CD14-positive monocyte (primary cell): ENCODE results near the gene CPT1C. TPM values are rescaled to one million over a fixed set of nuclear protein-coding genes. Genes with fewer than 3 reads are reported as not detected.

Experiments
- DNase-seq, 3 donors: peaks; one replicate each; pipeline ENCODE4 v3.0.0-alpha.2; 2011 to 2022
- H2AFZ ChIP-seq: 2 replicates; pipeline ENCODE4 v1.6.0; 2012; ENCODE audit warnings: mild to moderate bottlenecking, low read depth, low read length, inconsistent platforms; ENCODE audit not compliant: insufficient read depth, poor library complexity, severe bottlenecking
- H3K27ac ChIP-seq, 2 donors: 1 replicate in 1 of 2; 2 replicates in 1 of 2; pipeline ENCODE4 v1.5.1; 2012 to 2013; ENCODE audit warnings: low read length in 2 of 2, control low read depth in 1 of 2, inconsistent platforms in 1 of 2, low read depth in 1 of 2, mild to moderate bottlenecking in 1 of 2
- H3K27me3 ChIP-seq, 2 donors: one replicate each; pipeline versions ENCODE4 v1.6.0 to v1.6.1; 2011 to 2013; ENCODE audit warnings: low read length in 2 of 2; ENCODE audit not compliant: control insufficient read depth in 2 of 2, insufficient read depth in 2 of 2
- H3K36me3 ChIP-seq, 2 donors: replicated peaks in 1 of 2; 1 replicate in 1 of 2; 2 replicates in 1 of 2; pipeline versions ENCODE4 v1.5.1 to v1.6.1; 2012 to 2013; ENCODE audit warnings: low read length in 2 of 2, control low read depth in 1 of 2, inconsistent platforms in 1 of 2, mild to moderate bottlenecking in 1 of 2; ENCODE audit not compliant: insufficient read depth in 2 of 2, control insufficient read depth in 1 of 2
- H3K4me1 ChIP-seq, 2 donors: 1 replicate in 1 of 2; 2 replicates in 1 of 2; pipeline versions ENCODE4 v1.5.1 to v1.6.1; 2012 to 2013; ENCODE audit warnings: low read length in 2 of 2, control low read depth in 1 of 2, inconsistent platforms in 1 of 2, mild to moderate bottlenecking in 1 of 2, moderate library complexity in 1 of 2; ENCODE audit not compliant: insufficient read depth in 2 of 2, control insufficient read depth in 1 of 2
- H3K4me2 ChIP-seq: replicated peaks from 2 replicates; pipeline ENCODE3; 2012; ENCODE audit warnings: low read length, moderate library complexity, mild to moderate bottlenecking; ENCODE audit not compliant: poor library complexity, severe bottlenecking; ENCODE audit errors: extremely low read depth
- H3K4me3 ChIP-seq, 3 experiments: fragments of 200-600 bp in 1 of 3; sonication (generic) in 1 of 3; replicated peaks in 1 of 3; 1 replicate in 2 of 3; 2 replicates in 1 of 3; pipeline ENCODE4 v1.5.1; 2011 to 2013; ENCODE audit warnings: low read length in 3 of 3, mild to moderate bottlenecking in 3 of 3, control low read depth in 2 of 3, low read depth in 2 of 3, inconsistent platforms in 1 of 3, moderate library complexity in 1 of 3
- H3K79me2 ChIP-seq: 2 replicates; pipeline ENCODE4 v1.6.0; 2012; ENCODE audit warnings: mild to moderate bottlenecking, control low read depth, inconsistent platforms, low read length, moderate library complexity; ENCODE audit not compliant: insufficient read depth
- H3K9ac ChIP-seq: 2 replicates; pipeline ENCODE4 v1.6.0; 2017; ENCODE audit warnings: low read length, mild to moderate bottlenecking; ENCODE audit not compliant: insufficient read depth, poor library complexity, severe bottlenecking
- H3K9me3 ChIP-seq, 2 donors: replicated peaks in 1 of 2; 1 replicate in 1 of 2; 2 replicates in 1 of 2; pipeline versions ENCODE4 v1.5.1 to v1.6.1; 2012 to 2013; ENCODE audit warnings: low read length in 2 of 2, control low read depth in 1 of 2; ENCODE audit not compliant: control insufficient read depth in 1 of 2, insufficient read depth in 1 of 2
- H4K20me1 ChIP-seq: 2 replicates; pipeline ENCODE4 v1.6.0; 2012; ENCODE audit warnings: mild to moderate bottlenecking, low read length, control low read depth, moderate library complexity; ENCODE audit not compliant: insufficient read depth
- H3K27ac Mint-ChIP-seq, 7 donors: one replicate each; pipeline ENCODE4 v1.8.0; 2020; ENCODE audit warnings: mild to moderate bottlenecking in 7 of 7, mixed read lengths in 7 of 7, moderate library complexity in 6 of 7, inconsistent platforms in 2 of 7
- H3K27me3 Mint-ChIP-seq, 3 donors: one replicate each; pipeline ENCODE4 v1.8.0; 2021 to 2022; ENCODE audit warnings: low read depth in 3 of 3, mild to moderate bottlenecking in 3 of 3, mixed read lengths in 3 of 3, moderate library complexity in 3 of 3, inconsistent platforms in 1 of 3
- H3K36me3 Mint-ChIP-seq, 2 donors: one replicate each; pipeline ENCODE4 v1.8.0; 2020; ENCODE audit warnings: mixed read lengths in 2 of 2, inconsistent platforms in 1 of 2, mild to moderate bottlenecking in 1 of 2
- H3K4me1 Mint-ChIP-seq: one replicate; pipeline ENCODE4 v1.8.0; 2020; ENCODE audit warnings: mild to moderate bottlenecking, mixed read lengths
- H3K4me3 Mint-ChIP-seq, 2 donors: one replicate each; pipeline ENCODE4 v1.8.0; 2020; ENCODE audit warnings: mild to moderate bottlenecking in 2 of 2, mixed read lengths in 2 of 2, moderate library complexity in 1 of 2
- H3K9me3 Mint-ChIP-seq, 7 donors: one replicate each; pipeline ENCODE4 v1.8.0; 2020 to 2022; ENCODE audit warnings: mixed read lengths in 7 of 7, mild to moderate bottlenecking in 6 of 7, moderate library complexity in 6 of 7, inconsistent platforms in 2 of 7
- whole genome bisulfite sequencing: methylation state at CpG from one replicate; pipeline ENCODE4 v1.1.5; 2013; ENCODE audit warnings: missing lambda C conversion rate; ENCODE audit not compliant: insufficient coverage; 5-methylcytosine and 5-hydroxymethylcytosine counted together
- intact Hi-C, 2 donors: fragments of 100-400 bp; cut with micrococcal nuclease; formaldehyde crosslinking; loops; one replicate each; pipeline versions ENCODE4 v1.15.0 to v1.15.1; 2023
- polyA plus RNA-seq, 3 donors: library from polyadenylated mRNA; depleted of rRNA in 1 of 3; unstranded in 2 of 3; stranded (reverse) in 1 of 3; fragments of 300-500 nt in 2 of 3; fragments of >200 nt in 1 of 3; fragmentation: Illumina TruSeq in 2 of 3; gene quantifications; 1 replicate in 2 of 3; 2 replicates in 1 of 3; pipeline ENCODE4 v1.2.3, GENCODE V29; 2012 to 2021
- TF ChIP-seq, protein P1 (sequence below): fragments of 200-600 bp; IDR thresholded peaks from one replicate; pipeline ENCODE4 v1.8.0; 2022; ENCODE audit warnings: antibody characterized with exemption, mild to moderate bottlenecking

Gene CPT1C
- polyA plus RNA-seq, 3 donors: not detected

DNA sequence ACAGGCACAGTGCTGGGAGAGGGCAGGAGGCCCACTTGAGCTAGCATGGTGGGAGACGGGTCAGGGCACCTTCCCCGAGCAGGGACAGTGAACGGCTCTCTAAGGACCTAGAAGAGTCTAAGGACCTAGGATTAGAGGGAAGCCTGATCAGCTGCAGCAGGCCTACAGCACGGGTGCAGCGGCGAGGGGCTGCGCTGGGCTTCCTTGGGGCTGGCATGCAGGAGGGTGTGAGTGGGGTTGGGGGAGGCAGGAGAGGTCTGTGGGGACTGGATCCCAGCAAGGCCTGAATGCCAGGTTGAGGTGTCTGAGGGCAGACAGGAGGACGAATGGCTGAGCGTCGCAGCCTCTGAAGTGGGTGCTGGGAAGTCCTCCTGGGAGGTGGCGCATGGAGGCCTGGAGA is 45.3 kb upstream of the CPT1C start:
- Histone ChIP-seq H3K27me3 (no peaks in the 10 kb centered on the region), H3K9ac (no peak overlapping the region), H3K79me2 (peaks cover 49% of the 10 kb centered on the region), H3K27ac (no peak overlapping the region), H2AFZ (no peak overlapping the region), H3K36me3 (peaks cover 44 to 63% of the 10 kb centered on the region in 2 donors), H3K4me1 (peaks cover 23 to 27% of the 10 kb centered on the region in 2 donors), H3K9me3 (no peaks in the 10 kb centered on the region), H3K4me3 (no peak overlapping the region), H4K20me1 (peaks cover 53% of the 10 kb centered on the region), H3K4me2 (no peak overlapping the region)
- WGBS: 96% methylated on average over 7 of the region's 11 CpGs
- no peak for DNase-seq
- no peaks in the 10 kb centered on the region for H3K9me3 Mint-ChIP-seq
- peaks cover 0 to 2% (median 0%) of the 10 kb centered on the region in 3 donors for H3K27me3 Mint-ChIP-seq
- no peak overlapping the region for H3K4me3 Mint-ChIP-seq
- TF ChIP-seq, protein P1, sequence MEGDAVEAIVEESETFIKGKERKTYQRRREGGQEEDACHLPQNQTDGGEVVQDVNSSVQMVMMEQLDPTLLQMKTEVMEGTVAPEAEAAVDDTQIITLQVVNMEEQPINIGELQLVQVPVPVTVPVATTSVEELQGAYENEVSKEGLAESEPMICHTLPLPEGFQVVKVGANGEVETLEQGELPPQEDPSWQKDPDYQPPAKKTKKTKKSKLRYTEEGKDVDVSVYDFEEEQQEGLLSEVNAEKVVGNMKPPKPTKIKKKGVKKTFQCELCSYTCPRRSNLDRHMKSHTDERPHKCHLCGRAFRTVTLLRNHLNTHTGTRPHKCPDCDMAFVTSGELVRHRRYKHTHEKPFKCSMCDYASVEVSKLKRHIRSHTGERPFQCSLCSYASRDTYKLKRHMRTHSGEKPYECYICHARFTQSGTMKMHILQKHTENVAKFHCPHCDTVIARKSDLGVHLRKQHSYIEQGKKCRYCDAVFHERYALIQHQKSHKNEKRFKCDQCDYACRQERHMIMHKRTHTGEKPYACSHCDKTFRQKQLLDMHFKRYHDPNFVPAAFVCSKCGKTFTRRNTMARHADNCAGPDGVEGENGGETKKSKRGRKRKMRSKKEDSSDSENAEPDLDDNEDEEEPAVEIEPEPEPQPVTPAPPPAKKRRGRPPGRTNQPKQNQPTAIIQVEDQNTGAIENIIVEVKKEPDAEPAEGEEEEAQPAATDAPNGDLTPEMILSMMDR: no peak
- peaks cover 27% of the 10 kb centered on the region for H3K4me1 Mint-ChIP-seq
- intact Hi-C loops: no loop called here
- peak overlapping the region in 3 of 7 donors; percentile 51 to 66 (median 56) for H3K27ac Mint-ChIP-seq
- peaks cover 40 to 62% of the 10 kb centered on the region in 2 donors for H3K36me3 Mint-ChIP-seq

DNA sequence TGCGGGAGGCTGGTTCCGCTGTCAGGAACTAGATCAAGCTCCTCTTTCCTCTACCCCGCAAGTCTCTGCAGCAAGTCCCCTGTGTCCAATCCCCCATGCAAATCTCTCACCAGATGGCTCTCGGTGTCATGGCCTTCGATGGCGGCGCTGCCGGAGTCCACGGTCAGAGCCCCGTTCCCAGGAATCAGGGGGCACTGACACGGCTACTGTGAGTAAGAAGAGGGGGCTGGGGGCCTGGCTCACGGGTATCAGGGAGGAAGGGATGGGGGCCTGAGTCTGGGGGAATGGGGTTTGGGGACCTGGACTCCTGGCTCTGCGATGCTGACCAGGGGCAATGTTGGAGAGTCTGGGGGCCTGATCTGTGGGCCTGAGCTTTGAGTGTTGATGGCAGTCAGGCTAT is 44.9 kb upstream of the CPT1C start:
- Mint-ChIP-seq H3K27me3 (peaks cover 0 to 2% (median 0%) of the 10 kb centered on the region in 3 donors), H3K9me3 (peaks cover 0 to 1% (median 0%) of the 10 kb centered on the region in 7 donors), H3K36me3 (peaks cover 42 to 64% of the 10 kb centered on the region in 2 donors), H3K27ac (peak overlapping the region in 5 of 7 donors; percentile 3 to 70 (median 51)), H3K4me1 (peaks cover 22% of the 10 kb centered on the region), H3K4me3 (no peak overlapping the region)
- H3K36me3 ChIP-seq: peaks cover 47 to 66% of the 10 kb centered on the region in 2 donors
- H3K4me1 ChIP-seq: peaks cover 19 to 23% of the 10 kb centered on the region in 2 donors
- no peak overlapping the region for H3K9ac ChIP-seq
- no peak overlapping the region for H3K4me2 ChIP-seq
- H3K27me3 ChIP-seq: no peaks in the 10 kb centered on the region
- no peak for DNase-seq
- no peak overlapping the region for H3K27ac ChIP-seq
- H3K4me3 ChIP-seq: no peak overlapping the region
- intact Hi-C loops: no loop called here
- WGBS: 94% methylated on average over 9 of the region's 13 CpGs
- peaks cover 55% of the 10 kb centered on the region for H4K20me1 ChIP-seq
- peaks cover 49% of the 10 kb centered on the region for H3K79me2 ChIP-seq
- TF ChIP-seq, protein P1: no peak
- H3K9me3 ChIP-seq: no peaks in the 10 kb centered on the region
- no peak overlapping the region for H2AFZ ChIP-seq
